H1 (cell line): ENCODE results near the gene IRF4. TPM values are rescaled to one million over a fixed set of nuclear protein-coding genes. Genes with fewer than 3 reads are reported as not detected.

ENCODE experiments used
- CHD2 ChIP-seq: IDR thresholded peaks from 2 replicates; pipeline ENCODE4 v1.6.1; 2012; ENCODE audit warnings: low read length, improper control_type of control experiment
- MAX ChIP-seq: IDR thresholded peaks from 2 replicates; pipeline ENCODE4 v1.6.1; 2012; ENCODE audit warnings: inconsistent platforms
- polyA plus RNA-seq, 7 experiments: library from polyadenylated mRNA; depleted of rRNA in 3 of 7; stranded (reverse) in 5 of 7; unstranded in 2 of 7; fragments of >200 nt in 5 of 7; fragments of 200-250 nt in 2 of 7; gene quantifications; 1 replicate in 5 of 7; 2 replicates in 1 of 7; 4 replicates in 1 of 7; pipeline versions ENCODE4 v1.2.1 to v1.2.3, GENCODE V29; 2011 to 2013; ENCODE audit warnings: missing spikeins in 2 of 7, mixed read lengths in 2 of 7
- total RNA-seq: library from RNA; stranded (reverse); fragmentation: NEBNext Ultra II Directional; extraction: Animal tissue kit (Norgen Biotek cat#: 25700); gene quantifications from 2 replicates; pipeline ENCODE4 v1.2.1, GENCODE V29; 2021

IRF4 gene
- total and polyA plus RNA-seq, 2 of the 8 experiments (the other 6 are each of a cell fraction or from before 2014, with no cell fraction given): 0.77 to 2.1 TPM

GRCh38 chr6:380234-381218 lies 11.0 kb upstream of the IRF4 start (continued):
- TF ChIP-seq MAX (no peak), CHD2 (no peak)
